Measurements from ENCODE around the gene FIBP.

DNA sequence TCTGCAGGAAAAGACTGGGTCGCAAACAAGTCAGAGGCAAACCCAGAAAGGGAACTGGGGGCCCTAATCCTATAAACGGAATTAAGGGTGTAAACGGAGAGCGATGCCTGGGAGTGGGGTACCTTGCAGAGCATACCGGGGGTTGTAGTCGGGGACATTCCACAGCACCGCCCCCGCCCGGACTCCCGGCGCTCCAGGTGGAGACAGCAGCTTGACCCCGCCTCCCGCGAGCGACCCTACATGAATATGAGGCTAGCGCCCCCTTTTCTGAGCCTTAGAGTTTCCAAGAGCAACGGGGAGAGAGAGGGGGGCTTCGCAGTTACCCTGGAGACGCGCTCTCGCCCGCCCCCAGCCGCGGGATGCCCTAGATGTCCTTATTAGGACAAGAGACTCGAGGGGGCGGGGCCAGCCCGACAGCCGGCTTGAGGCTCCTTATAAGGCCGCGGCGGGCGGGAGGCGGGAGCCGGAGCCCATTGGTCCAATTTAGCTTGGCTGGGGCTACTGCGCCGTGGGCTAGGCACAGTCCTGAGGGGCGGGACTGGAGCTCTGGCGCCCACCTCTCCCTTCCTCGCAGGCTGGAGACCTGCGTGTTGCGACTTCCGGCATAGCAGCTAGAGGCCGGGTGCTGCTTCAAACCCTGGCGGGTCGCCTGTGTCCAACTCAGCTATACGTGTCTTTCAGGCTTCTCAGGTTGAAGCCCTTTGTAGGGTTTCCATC lies 29.0 kb downstream of the FIBP start:
- TF ChIP-seq, protein P1, sequence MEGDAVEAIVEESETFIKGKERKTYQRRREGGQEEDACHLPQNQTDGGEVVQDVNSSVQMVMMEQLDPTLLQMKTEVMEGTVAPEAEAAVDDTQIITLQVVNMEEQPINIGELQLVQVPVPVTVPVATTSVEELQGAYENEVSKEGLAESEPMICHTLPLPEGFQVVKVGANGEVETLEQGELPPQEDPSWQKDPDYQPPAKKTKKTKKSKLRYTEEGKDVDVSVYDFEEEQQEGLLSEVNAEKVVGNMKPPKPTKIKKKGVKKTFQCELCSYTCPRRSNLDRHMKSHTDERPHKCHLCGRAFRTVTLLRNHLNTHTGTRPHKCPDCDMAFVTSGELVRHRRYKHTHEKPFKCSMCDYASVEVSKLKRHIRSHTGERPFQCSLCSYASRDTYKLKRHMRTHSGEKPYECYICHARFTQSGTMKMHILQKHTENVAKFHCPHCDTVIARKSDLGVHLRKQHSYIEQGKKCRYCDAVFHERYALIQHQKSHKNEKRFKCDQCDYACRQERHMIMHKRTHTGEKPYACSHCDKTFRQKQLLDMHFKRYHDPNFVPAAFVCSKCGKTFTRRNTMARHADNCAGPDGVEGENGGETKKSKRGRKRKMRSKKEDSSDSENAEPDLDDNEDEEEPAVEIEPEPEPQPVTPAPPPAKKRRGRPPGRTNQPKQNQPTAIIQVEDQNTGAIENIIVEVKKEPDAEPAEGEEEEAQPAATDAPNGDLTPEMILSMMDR (IDR thresholded peaks at IDR 0.05; ENCODE audit: extremely low read depth in 1 of 2, insufficient read depth in 1 of 2, low read depth in 1 of 2, low read length in 2 of 2): peak in 1 of 2 donors; percentile 22
- TF ChIP-seq POLR2A (IDR thresholded peaks at IDR 0.05; ENCODE audit: low read depth, low read length) (peak; percentile 94), POLR2AphosphoS5 (IDR thresholded peaks at IDR 0.05; ENCODE audit: insufficient read depth, low read depth, low read length) (peak; percentile 84), EZH2 (IDR thresholded peaks at IDR 0.05; ENCODE audit: borderline replicate concordance, low read depth, low read length, severe bottlenecking) (no peak), GATA2 (IDR thresholded peaks at IDR 0.05; ENCODE audit: insufficient read depth, insufficient read length, low read depth, low read length) (no peak), FOS (IDR thresholded peaks at IDR 0.05; ENCODE audit: borderline replicate concordance, insufficient read depth, low read length) (no peak), MYC (IDR thresholded peaks at IDR 0.05; ENCODE audit: low read depth, low read length) (no peak), JUN (IDR thresholded peaks at IDR 0.05; ENCODE audit: borderline replicate concordance, insufficient read depth, insufficient read length, low read depth) (no peak)
- TF ChIP-seq, protein P2, sequence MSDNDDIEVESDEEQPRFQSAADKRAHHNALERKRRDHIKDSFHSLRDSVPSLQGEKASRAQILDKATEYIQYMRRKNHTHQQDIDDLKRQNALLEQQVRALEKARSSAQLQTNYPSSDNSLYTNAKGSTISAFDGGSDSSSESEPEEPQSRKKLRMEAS (IDR thresholded peaks at IDR 0.05; ENCODE audit: insufficient read depth, insufficient read length): no peak
